ENCODE data around the gene STBD1.
"Not testable (repeated sequence)": the region's sequence is repeated elsewhere in the genome, so short reads cannot be mapped to it uniquely, and the experiment has no call there.

Gene STBD1

GRCh38 chr4:76275486-76276124, 30.9 kb upstream of the STBD1 start:
- no peak for DNase-seq (ENCODE audit: extremely low spot score)
- POLR2A ChIA-PET: no interaction called here
- CTCF ChIA-PET: interaction anchor here (0.9 kb wide), 1 partner anchor 21 kb away, joined by 3 read pairs; no protein-coding TSS in a partner anchor
- no peak for TF ChIP-seq CTCF (IDR thresholded peaks at IDR 0.05; ENCODE audit: control extremely low read depth, extremely low read depth, low read depth, missing control alignments)

- CTCF ChIA-PET: interaction anchor here (1.2 kb wide), 1 partner anchor 101 kb away, joined by 4 read pairs; no protein-coding TSS in a partner anchor
- no peak for DNase-seq (ENCODE audit: extremely low spot score)
- TF ChIP-seq CTCF (IDR thresholded peaks at IDR 0.05; ENCODE audit: control extremely low read depth, extremely low read depth, low read depth, missing control alignments): no peak
- POLR2A ChIA-PET: no interaction called here
Measured at GRCh38 chr4:76276813-76277212, 29.7 kb upstream of the STBD1 start.

- TF ChIP-seq CTCF (IDR thresholded peaks at IDR 0.05; ENCODE audit: control extremely low read depth, extremely low read depth, low read depth, missing control alignments): no peak
- ChIA-PET CTCF (interaction anchor here (1.0 to 1.7 kb wide), 3 partner anchors 9 to 100 kb away, joined by 4 read pairs; no protein-coding TSS in a partner anchor), POLR2A (no interaction called here)
- no peak for DNase-seq (ENCODE audit: extremely low spot score)
Measured at GRCh38 chr4:76277667-76278066, 28.9 kb upstream of the STBD1 start.

- DNase-seq (ENCODE audit: extremely low spot score): no peak
- CTCF ChIA-PET: interaction anchor here (0.8 to 1.7 kb wide), 7 partner anchors 8 to 99 kb away, joined by 3 to 4 read pairs (median 3); no protein-coding TSS in a partner anchor
Measured at GRCh38 chr4:76278583-76278982, 27.9 kb upstream of the STBD1 start.

GRCh38 chr4:76279462-76279861, 27.1 kb upstream of the STBD1 start:
- ChIA-PET CTCF (interaction anchor here (1.0 to 1.7 kb wide), 4 partner anchors 14 to 100 kb away, joined by 3 to 4 read pairs (median 3); no protein-coding TSS in a partner anchor), POLR2A (no interaction called here)
- no peak for TF ChIP-seq CTCF (IDR thresholded peaks at IDR 0.05; ENCODE audit: control extremely low read depth, extremely low read depth, low read depth, missing control alignments)
- no peak for DNase-seq (ENCODE audit: extremely low spot score)

More at GRCh38 chr4:76278583-76278982, 27.9 kb upstream of the STBD1 start:
- no peak for TF ChIP-seq CTCF (IDR thresholded peaks at IDR 0.05; ENCODE audit: control extremely low read depth, extremely low read depth, low read depth, missing control alignments)
- POLR2A ChIA-PET: no interaction called here

GRCh38 chr4:76280488-76281441, 25.8 kb upstream of the STBD1 start:
- no peak for TF ChIP-seq CTCF (IDR thresholded peaks at IDR 0.05; ENCODE audit: control extremely low read depth, extremely low read depth, low read depth, missing control alignments)
- no peak for DNase-seq (ENCODE audit: extremely low spot score)
- POLR2A ChIA-PET: no interaction called here
- CTCF ChIA-PET: interaction anchor here (1.1 to 1.3 kb wide), 2 partner anchors 10 to 21 kb away, joined by 4 to 6 read pairs; no protein-coding TSS in a partner anchor

GRCh38 chr4:76281594-76281993, 24.9 kb upstream of the STBD1 start:
- CTCF ChIA-PET: interaction anchor here (1.1 to 1.3 kb wide), 2 partner anchors 11 to 20 kb away, joined by 4 to 6 read pairs; no protein-coding TSS in a partner anchor
- DNase-seq (ENCODE audit: extremely low spot score); POLR2A ChIA-PET: not testable (repeated sequence)
